B cell (primary cell): Measurements from ENCODE around the gene TTLL1. TPM values are rescaled to one million over a fixed set of nuclear protein-coding genes. Genes with fewer than 3 reads are reported as not detected.

Experiments
- ATAC-seq: fragments of 200-7000 bp; cut with Tn5 transposase; one replicate; pipeline ENCODE4 v1.10.0; 2021; ENCODE audit warnings: low read depth, mild to moderate bottlenecking, moderate number of reproducible peaks, moderate library complexity
- CTCF ChIA-PET: fragments of 350-600 bp; sonication (Branson Sonifier 250); formaldehyde crosslinking; loops from one replicate; lab custom pipeline; 2021; ENCODE audit warnings: antibody characterized with exemption, inconsistent platforms; lab: Charles Lee
- POLR2A ChIA-PET: fragments of 350-600 bp; sonication (Branson Sonifier 250); formaldehyde crosslinking; loops from one replicate; lab custom pipeline; 2021; ENCODE audit warnings: antibody characterized with exemption; lab: Charles Lee
- DNase-seq: peaks from one replicate; pipeline ENCODE4 v3.0.0; 2013
- H2AFZ ChIP-seq: 2 replicates; pipeline ENCODE4 v1.6.1; 2012; ENCODE audit warnings: mild to moderate bottlenecking, low read depth, low read length; ENCODE audit not compliant: insufficient read depth, poor library complexity, severe bottlenecking
- H3K27ac ChIP-seq, 2 donors: 1 replicate in 1 of 2; 2 replicates in 1 of 2; pipeline ENCODE4 v1.5.1; 2012 to 2013; ENCODE audit warnings: low read length in 2 of 2, mild to moderate bottlenecking in 2 of 2, moderate library complexity in 1 of 2
- H3K27me3 ChIP-seq, 4 experiments: fragments of 200-600 bp in 1 of 4; sonication (generic) in 1 of 4; replicated peaks in 1 of 4; 1 replicate in 2 of 4; 2 replicates in 2 of 4; pipeline versions ENCODE4 v1.6.1 to v1.7.0; 2013 to 2016; ENCODE audit warnings: low read length in 3 of 4, mild to moderate bottlenecking in 2 of 4, mixed read lengths in 1 of 4, moderate library complexity in 1 of 4; ENCODE audit not compliant: insufficient read depth in 4 of 4, control insufficient read depth in 3 of 4; ENCODE audit errors: control extremely low read depth in 1 of 4
- H3K36me3 ChIP-seq, 2 experiments: replicated peaks in 1 of 2; 1 replicate in 1 of 2; 2 replicates in 1 of 2; pipeline versions ENCODE4 v1.6.1 to v1.7.1; 2013; ENCODE audit warnings: low read length in 1 of 2; ENCODE audit not compliant: insufficient read depth in 2 of 2, control insufficient read depth in 1 of 2; ENCODE audit errors: control extremely low read depth in 1 of 2, extremely low read depth in 1 of 2
- H3K4me1 ChIP-seq, 2 donors: fragments of 200-600 bp in 1 of 2; sonication (generic) in 1 of 2; 1 replicate in 1 of 2; 2 replicates in 1 of 2; pipeline versions ENCODE4 v1.5.1 to v1.6.1; 2013 to 2017; ENCODE audit warnings: low read length in 2 of 2; ENCODE audit not compliant: control insufficient read depth in 2 of 2, insufficient read depth in 2 of 2
- H3K4me2 ChIP-seq: replicated peaks from 2 replicates; pipeline ENCODE3; 2012; ENCODE audit warnings: mild to moderate bottlenecking, low read depth, low read length; ENCODE audit not compliant: poor library complexity, severe bottlenecking
- H3K4me3 ChIP-seq, 5 experiments: fragments of 200-600 bp in 1 of 5; sonication (generic) in 1 of 5; 1 replicate in 3 of 5; 2 replicates in 2 of 5; pipeline versions ENCODE4 v1.5.1 to v1.7.0; 2011 to 2016; ENCODE audit warnings: low read length in 4 of 5, mild to moderate bottlenecking in 4 of 5, low read depth in 2 of 5, control low read depth in 1 of 5, moderate library complexity in 1 of 5; ENCODE audit not compliant: insufficient read depth in 1 of 5; ENCODE audit errors: control extremely low read depth in 1 of 5, extremely low read depth in 1 of 5
- H3K79me2 ChIP-seq: fragments of 200-600 bp; sonication (generic); one replicate; pipeline ENCODE4 v1.6.0; 2016; ENCODE audit warnings: low read length; ENCODE audit not compliant: control insufficient read depth, insufficient read depth
- H3K9ac ChIP-seq: fragments of 200-600 bp; sonication (generic); 2 replicates; pipeline ENCODE4 v1.6.1; 2017; ENCODE audit warnings: mild to moderate bottlenecking, low read length, moderate library complexity
- H3K9me3 ChIP-seq, 3 donors: one replicate each; pipeline versions ENCODE4 v1.6.1 to v1.7.1; 2013; ENCODE audit warnings: low read length in 2 of 3; ENCODE audit not compliant: control insufficient read depth in 2 of 3, insufficient read depth in 1 of 3; ENCODE audit errors: control extremely low read depth in 1 of 3
- H4K20me1 ChIP-seq: 2 replicates; pipeline ENCODE4 v1.6.0; 2012; ENCODE audit warnings: mild to moderate bottlenecking, low read length; ENCODE audit not compliant: insufficient read depth, control insufficient read depth, poor library complexity, severe bottlenecking
- H3K27ac Mint-ChIP-seq: one replicate; pipeline ENCODE4 v1.8.0; 2021; ENCODE audit warnings: mixed read lengths
- H3K27me3 Mint-ChIP-seq: one replicate; pipeline ENCODE4 v1.8.0; 2021; ENCODE audit warnings: mixed read lengths
- H3K4me1 Mint-ChIP-seq: one replicate; pipeline ENCODE4 v1.8.0; 2021; ENCODE audit warnings: mixed read lengths
- H3K4me3 Mint-ChIP-seq: one replicate; pipeline ENCODE4 v1.8.0; 2021; ENCODE audit warnings: mixed read lengths
- H3K9me3 Mint-ChIP-seq: one replicate; pipeline ENCODE4 v1.8.0; 2022; ENCODE audit warnings: mixed read lengths; ENCODE audit not compliant: insufficient read depth
- CTCF ChIP-seq: fragments of 200-600 bp; IDR thresholded peaks from one replicate; pipeline ENCODE4 v1.8.0; 2022; ENCODE audit warnings: antibody characterized with exemption, mild to moderate bottlenecking
- EZH2 ChIP-seq: IDR thresholded peaks from 2 replicates; pipeline ENCODE4 v1.6.1; 2012; ENCODE audit warnings: borderline replicate concordance, low read depth, mild to moderate bottlenecking, moderate library complexity, low read length; ENCODE audit not compliant: insufficient read depth, poor library complexity, severe bottlenecking
- WGBS: methylation state at CpG from one replicate; pipeline ENCODE4 v1.1.5; 2013; ENCODE audit warnings: missing lambda C conversion rate; ENCODE audit not compliant: insufficient coverage; 5-methylcytosine and 5-hydroxymethylcytosine counted together
- intact Hi-C: fragments of 100-400 bp; cut with micrococcal nuclease; formaldehyde crosslinking; loops from one replicate; pipeline ENCODE4 v1.10.0; 2022
- polyA plus RNA-seq: library from polyadenylated mRNA; depleted of rRNA; stranded (reverse); fragments of >200 nt; gene quantifications from 2 replicates; pipeline ENCODE4 v1.2.3, GENCODE V29; 2012
- total RNA-seq, 2 donors: library from RNA; stranded (reverse); fragments of 120-200 nt in 1 of 2; gene quantifications; 1 replicate in 1 of 2; 2 replicates in 1 of 2; pipeline versions ENCODE4 v1.2.3 to v1.2.4, GENCODE V29; 2013 to 2022

TTLL1 gene
- total and polyA plus RNA-seq, 2 donors (not counting 1 experiment from before 2014, with no cell fraction given): 3.0 to 3.3 TPM

- Mint-ChIP-seq H3K27me3 (peaks cover 5% of the 10 kb centered on the region), H3K4me1 (no peaks in the 10 kb centered on the region), H3K27ac (no peak overlapping the region), H3K4me3 (no peak overlapping the region), H3K9me3 (peaks cover 2% of the 10 kb centered on the region)
- intact Hi-C loops: no loop called here
- Histone ChIP-seq H3K79me2 (no peaks in the 10 kb centered on the region), H3K9ac (no peak overlapping the region), H3K4me3 (no peak overlapping the region), H3K27me3 (peaks cover 0 to 11% (median 0%) of the 10 kb centered on the region in 4 experiments), H3K27ac (no peak overlapping the region), H2AFZ (no peak overlapping the region), H4K20me1 (no peaks in the 10 kb centered on the region), H3K4me2 (no peak overlapping the region), H3K4me1 (no peaks in the 10 kb centered on the region), H3K36me3 (no peaks in the 10 kb centered on the region), H3K9me3 (peaks cover 0 to 11% (median 6%) of the 10 kb centered on the region in 3 donors)
- POLR2A ChIA-PET: no interaction called here
- ATAC-seq (no peak), DNase-seq (no peak)
- no peak for TF ChIP-seq CTCF
- no peak for TF ChIP-seq EZH2
- WGBS: 95% methylated on average over 7 of the region's 7 CpGs
- CTCF ChIA-PET: interaction anchor here (0.8 to 1.4 kb wide), 2 partner anchors 10 to 234 kb away, joined by 3 to 4 read pairs; no protein-coding TSS in a partner anchor
Measured at GRCh38 chr22:43101306-43101705, 12.1 kb upstream of the TTLL1 start.

- H3K9me3 Mint-ChIP-seq: peaks cover 6% of the 10 kb centered on the region
- no peaks in the 10 kb centered on the region for H4K20me1 ChIP-seq
- peaks cover 4% of the 10 kb centered on the region for H3K27me3 Mint-ChIP-seq
- H3K79me2 ChIP-seq: no peaks in the 10 kb centered on the region
- no peak overlapping the region for H3K4me3 ChIP-seq
- H3K27ac Mint-ChIP-seq: no peak overlapping the region
- peaks cover 0 to 8% (median 0%) of the 10 kb centered on the region in 4 experiments for H3K27me3 ChIP-seq
- CTCF ChIA-PET: no interaction called here
- POLR2A ChIA-PET: no interaction called here
- no peak for ATAC-seq
- peaks cover 0 to 19% (median 6%) of the 10 kb centered on the region in 3 donors for H3K9me3 ChIP-seq
- H3K36me3 ChIP-seq: no peaks in the 10 kb centered on the region
- H3K4me1 Mint-ChIP-seq: no peaks in the 10 kb centered on the region
- no peak for TF ChIP-seq EZH2
- TF ChIP-seq CTCF: no peak
- H3K4me1 ChIP-seq: no peaks in the 10 kb centered on the region
- no peak overlapping the region for H3K9ac ChIP-seq
- H3K4me2 ChIP-seq: no peak overlapping the region
- H2AFZ ChIP-seq: no peak overlapping the region
- no peak overlapping the region for H3K27ac ChIP-seq
- intact Hi-C loops: no loop called here
- WGBS: 100% methylated on average over 2 of the region's 5 CpGs
- H3K4me3 Mint-ChIP-seq: no peak overlapping the region
- DNase-seq: no peak
Measured at GRCh38 chr22:43100225-43100624, 11.0 kb upstream of the TTLL1 start.
